Measurements from ENCODE around the gene AKIP1.
"Not testable (repeated sequence)": the region's sequence is repeated elsewhere in the genome, so short reads cannot be mapped to it uniquely, and the experiment has no call there.

Gene AKIP1

DNA sequence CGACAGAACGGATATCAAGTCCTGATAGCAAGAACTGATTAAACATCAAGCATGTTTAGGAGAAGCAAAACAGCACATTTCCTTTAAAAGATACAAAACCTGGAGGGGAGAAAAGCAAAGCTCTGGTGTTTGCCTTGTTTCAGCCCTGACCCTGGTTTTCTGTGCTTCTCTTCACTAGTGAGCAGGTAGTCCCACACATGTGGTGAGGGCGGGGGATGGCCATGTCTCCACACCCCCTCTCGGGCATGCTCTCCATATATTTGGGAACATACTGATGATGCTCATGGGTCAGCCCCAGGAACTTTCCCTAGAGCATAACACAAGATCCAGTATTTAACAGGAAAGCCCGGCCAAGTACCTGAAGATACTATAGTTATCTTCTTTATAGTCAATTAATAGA is 11.7 kb downstream of the AKIP1 start:
- FAIRE-seq: no peak

DNA sequence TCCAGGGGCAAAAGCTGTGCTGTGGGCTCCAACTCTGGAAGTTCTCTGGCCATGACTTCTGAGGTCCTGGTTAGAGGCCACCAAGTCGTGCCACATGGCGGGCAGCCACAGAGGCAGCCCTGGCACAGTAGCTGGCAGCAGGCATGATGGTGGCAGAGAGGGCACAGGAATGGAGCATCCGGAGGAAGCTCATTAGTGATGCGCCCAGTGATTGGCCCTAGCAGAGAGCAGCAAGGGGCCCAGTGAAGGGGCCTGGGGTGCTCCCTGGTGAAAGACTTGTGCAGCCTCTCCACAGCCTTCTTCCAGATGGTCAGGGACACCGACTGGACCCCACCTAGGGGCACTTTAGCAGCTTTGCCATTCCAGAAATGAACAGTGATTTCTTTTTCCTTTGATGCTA is 14.7 kb downstream of the AKIP1 start:
- FAIRE-seq: no peak

DNA sequence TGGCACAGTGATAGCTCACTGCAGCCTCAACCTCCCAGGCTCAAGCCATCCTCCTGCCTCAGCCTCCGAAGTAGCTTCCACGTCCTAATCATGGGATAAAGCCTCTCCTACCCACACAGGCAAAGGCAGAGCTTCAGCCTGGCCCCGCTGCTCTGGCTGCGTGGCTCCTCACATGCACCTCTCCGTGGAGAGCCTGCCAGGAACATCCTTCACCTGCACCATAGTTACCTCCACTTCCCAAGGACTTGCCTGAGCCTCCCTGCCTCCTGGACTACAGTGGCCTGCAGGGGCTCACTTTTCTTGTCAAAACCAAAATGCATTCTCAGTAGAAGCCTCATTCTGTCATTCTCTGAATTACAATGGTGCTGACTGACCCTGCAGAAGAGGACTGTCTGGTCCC is 15.2 kb downstream of the AKIP1 start:
- FAIRE-seq: no peak

DNA sequence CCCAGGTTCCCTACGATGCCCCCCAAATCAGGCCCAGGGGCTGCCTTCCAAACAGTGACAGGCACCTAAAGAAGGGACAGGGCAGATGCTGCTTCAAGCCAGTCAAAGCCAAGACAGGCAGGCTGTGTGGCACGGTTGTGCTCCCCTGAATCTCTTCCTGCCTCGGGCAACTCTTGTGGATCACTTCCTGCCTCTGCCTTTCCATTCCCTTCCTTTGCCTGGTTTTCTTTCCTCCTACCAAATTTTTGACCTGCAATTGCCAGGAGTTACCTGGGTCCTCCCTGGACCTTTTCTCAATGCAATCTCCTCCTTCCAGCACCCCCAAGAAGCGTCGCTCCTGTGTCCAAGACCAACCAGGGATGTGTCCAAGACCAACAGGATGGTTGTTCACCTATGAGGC is 16.2 kb downstream of the AKIP1 start:
- no peak for FAIRE-seq

DNA sequence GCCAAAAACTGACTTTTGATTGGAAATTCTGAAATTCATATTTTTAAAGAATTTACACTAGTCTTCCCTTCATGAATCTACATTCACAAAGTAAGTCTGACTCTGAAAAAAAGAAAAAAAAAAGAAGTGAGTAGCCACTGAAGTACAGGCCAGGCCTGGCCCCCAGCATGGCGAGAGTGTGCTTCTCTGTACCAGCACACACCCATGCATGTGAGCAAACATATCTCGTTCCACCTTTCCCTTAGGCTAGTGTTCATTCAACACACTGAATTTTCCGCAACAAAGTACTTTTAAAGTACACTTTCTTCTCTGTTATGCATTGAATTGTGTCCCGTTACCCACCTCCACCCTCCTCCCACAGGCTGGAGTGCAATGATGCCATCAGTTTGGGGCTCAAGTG is 17.2 kb downstream of the AKIP1 start:
- FAIRE-seq: no peak

DNA sequence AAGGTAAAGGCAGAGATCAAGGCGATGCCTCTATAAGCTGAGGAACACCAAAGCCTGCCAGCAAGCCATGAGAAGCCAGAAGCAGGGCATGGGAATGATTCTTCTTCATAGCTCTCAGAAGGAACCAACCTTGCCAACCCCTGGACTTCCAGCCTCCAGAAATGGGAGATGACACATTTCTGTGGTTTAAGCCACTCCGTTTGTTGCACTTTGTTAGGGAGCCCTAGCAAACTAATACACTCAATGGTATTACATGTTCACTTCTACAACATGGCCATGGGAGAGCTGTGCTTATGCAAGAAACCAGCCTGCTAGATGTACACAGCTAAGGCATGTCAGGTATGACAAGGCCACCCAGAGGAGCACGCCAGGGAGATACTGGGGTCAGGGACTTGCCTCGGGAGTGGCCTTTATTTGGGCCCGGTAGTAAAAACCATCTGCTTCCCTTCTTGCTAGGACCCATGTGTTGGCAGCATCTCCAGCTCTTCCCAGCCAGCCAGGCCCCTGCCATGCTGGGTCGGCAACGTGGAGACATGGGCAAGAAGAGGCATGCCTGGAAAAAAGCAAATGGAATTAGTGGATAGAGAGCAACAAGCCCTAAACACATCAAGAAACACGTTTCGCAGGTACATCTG is 18.1 kb downstream of the AKIP1 start:
- no peak for FAIRE-seq

DNA sequence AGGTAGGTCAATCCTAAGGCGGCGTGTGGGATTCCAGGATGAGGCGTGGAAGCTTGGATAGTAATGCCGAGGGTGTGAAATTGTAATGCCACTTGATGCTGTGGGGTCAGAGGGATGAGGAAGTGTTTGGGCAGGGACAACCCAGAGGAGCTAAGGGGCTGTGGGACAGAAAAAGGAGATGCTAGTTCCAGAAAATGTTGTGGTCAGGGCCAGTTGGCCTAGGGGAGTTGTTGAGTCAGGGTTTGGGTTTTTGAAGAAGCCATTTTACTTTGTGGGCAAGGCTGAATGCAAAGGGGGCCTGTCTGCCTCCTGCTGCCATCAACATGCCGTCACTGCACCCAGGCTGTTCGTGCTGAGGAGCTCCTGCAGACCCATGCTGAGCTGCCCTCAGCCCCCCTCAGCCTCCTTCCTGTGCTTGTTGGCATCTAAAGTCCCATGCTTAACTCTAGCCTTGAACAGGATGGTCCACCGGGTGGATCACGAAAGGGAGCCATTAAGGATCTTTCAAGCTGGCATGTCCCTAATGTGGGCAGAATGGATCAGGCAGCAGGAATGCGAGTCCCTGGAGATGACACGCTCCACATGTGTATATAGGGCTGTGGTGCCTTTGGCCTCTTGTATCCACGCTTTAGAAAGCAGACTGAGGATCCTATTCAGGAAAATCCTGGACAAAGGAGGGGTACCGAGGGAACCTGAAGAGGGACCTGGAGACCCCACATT is 19.6 kb downstream of the AKIP1 start:
- FAIRE-seq: no peak

DNA sequence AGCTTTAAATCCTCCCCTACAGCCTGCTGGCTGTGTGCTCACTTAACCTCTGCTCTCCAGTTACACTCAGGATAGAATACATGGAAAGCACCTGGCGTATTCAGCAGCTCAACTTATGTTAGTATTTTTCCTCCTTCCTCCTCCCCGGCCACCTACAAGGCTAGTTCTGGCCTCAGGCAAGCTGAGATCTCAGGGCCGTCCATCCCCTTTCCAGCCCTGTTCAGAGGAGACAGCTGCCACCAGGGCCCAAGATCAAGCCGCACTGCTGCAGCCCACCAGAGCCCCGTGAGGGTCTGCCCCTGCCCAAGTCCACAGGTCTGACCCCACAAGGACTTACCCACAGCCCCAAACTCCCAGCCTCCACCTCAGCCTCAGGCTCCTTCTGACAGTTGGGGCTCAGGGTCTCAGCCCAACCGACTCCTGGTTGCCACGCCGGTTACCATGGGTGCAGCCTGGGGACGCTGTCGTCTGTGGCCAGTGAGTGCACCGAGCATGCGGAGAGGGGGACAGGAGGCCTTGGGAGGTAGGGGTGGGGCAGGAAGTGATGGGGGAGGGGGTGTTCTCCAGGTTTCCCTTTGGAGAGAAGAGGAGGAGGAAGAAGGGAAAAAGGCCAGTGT is 21.7 kb downstream of the AKIP1 start, which contains the start of gene C11orf16:
TSS of gene C11orf16 (minus strand) at position 384 of the 617 bp plus-strand sequence. CDS start 639 bp downstream, outside the sequence.
- no peak for FAIRE-seq

DNA sequence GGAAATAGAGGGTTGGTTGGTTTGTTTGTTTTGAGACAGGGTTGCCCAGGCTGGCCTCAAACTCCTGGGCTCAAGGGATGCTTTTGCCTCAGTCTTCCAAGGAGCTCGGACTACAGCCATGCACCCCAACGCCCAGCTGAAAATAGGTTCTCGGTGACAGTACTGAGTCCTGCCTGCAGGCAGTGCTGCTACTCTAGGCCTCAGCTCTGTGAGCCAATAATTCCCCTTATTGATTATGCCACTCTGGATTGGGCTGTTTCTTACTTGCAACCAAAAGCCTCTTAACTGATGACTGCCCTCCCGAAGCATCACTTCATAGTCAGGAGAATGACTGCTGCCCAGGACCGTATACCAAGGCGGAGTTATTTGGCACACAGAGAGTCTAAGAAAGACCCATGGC is 22.9 kb downstream of the AKIP1 start:
- FAIRE-seq: no peak

DNA sequence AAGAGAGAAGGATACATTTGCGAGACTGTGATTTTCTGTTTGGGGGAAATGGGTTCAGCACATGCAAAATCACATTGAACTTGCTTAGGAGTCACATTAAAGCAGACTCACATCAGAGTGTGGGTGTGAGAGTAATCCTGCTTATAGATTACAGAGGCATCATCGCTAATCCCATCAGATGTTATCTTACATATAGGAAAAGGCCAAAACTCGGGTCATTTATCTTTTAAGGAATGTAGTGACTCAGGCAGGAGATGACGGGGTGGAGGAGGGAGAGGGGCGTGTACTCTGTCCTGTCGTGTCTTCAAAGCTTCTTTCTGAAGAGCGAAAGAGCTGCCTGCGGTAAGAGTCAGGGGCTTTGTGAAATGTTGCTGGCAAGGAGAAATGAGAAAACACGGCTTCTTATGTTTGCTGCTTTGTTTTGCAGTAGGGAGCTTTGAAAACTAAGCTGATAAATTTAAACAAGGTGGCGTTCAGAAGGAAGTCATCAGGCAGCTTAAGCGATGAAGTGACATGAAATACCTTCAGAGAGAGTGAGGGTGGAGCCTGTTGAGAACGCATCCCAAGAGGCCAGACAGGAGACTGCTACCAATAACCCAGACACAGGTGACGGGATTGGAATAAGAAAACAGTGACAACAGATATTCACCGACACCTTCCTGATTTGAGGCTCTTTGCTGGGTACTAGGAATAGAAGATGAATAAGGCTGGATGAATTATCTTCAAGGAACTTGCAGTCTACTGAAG is 23.9 kb downstream of the AKIP1 start:
- no peak for FAIRE-seq

DNA sequence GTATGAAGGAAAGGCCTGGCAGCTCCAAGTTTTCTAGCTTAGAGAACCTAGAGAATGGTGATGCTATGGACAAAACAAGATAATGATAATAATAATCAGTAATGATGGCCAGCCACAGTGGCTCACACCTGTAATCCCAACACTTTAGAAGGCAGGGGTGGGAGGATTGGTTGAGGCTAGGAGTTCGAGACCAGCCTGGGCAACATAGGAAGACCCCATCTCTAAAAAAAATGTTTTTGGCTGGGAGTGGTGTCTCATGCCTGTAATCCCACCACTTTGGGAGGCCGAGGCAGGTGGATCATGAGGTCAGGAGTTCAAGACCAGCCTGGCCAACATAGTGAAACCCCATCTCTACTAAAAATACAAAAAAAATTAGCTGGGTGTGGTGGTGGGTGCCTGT is 24.8 kb downstream of the AKIP1 start:
- FAIRE-seq: not testable (repeated sequence)

DNA sequence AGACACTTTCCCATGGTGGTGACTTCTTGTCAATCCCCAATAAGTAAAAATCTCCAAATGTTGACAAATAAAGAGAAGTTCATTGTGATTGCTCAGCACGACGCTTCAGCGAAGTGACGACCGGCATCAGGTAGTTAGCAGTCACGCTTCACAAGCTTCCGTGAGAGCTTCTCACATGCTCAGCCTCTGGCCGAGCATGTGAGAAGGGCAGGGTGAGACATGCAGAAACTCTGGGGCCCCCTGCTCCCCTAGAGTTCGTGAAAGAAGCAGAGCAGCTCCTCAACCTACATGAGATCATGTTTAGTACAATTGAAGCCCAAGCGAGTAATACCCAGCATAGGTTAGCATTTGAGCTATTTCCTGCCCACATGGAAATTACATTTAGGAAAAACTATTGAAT is 26.2 kb downstream of the AKIP1 start:
- no peak for FAIRE-seq

DNA sequence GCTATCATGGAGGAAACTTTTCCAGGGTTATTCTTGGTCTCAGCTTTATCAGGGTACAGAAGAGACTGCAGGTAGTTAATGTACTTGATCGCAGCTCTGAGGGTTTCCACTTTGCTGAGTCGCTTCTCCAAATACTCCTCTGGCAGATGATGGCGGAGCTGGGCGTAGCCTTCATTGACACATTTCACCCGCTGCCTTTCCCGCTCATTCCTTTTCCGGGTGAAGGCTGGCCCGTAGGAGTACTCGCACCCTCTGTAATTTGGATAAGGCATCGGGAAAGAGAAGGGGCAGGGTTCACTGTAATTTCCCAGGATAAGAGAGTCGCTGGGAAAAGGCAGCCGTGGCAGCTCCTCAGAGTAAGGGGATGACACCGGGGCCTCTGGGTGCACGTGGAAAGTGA is 26.7 kb downstream of the AKIP1 start:
- no peak for FAIRE-seq

DNA sequence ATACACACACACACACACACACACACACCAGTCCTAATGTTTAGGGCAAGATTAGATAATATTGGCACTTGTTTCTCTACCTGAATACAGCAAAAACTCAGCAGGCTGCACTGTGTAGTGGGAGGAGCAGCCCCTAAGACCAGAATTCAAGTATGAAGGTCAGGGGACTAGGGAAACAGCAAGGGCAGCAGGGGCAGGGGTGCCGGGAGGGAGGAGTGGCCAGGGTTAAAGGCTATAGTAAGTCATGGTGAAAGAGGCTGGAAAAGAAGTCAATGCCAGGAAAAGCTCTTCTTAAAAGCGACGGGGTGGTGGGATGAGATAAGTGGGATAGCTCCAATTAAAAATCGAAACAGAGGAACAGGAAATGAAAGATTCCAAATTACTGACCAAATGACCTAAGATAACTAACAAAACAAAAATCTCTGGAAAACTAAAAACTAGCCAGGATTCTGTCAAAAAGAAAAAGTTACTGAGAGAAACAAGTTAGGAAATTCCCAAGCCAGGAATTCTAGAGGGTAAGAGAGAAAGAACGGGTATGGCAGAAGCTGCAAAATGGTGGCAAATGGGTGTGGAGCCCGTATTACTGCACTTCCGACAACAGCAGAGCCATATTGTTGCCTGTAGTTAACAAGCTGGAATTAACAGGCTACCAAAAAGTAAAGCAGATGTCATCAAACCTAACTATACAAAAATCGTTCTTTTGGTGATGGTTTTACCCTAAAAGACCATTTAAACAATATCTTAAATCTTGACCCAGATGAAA is 30.5 kb downstream of the AKIP1 start:
- FAIRE-seq: no peak

DNA sequence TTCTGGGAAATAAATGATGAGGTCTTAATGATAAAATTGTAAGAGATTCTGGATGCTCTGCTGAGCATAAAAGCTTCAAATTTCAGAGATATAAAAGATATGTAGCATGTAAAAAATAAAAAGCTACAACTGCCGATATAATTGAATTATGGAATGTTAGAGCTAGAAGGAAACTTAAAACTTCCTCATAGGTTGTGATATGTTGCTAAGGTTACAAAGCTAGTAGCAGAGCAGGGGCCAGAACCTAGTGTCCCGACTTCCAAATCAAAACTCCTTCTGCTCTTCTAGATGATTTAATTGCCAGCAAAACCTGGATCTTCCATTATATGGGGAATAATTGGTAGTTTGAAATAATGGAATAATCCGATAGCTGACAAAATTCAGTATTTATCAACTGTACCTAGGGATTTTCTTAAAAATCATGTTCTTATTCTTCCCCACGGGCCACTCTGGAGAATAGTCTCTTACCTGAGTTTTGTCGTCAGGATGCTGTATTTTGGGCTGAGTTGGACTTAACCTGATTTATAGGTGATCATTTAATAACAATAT is 31.6 kb downstream of the AKIP1 start, which contains the start of gene ASCL3:
TSS of gene ASCL3 (minus strand) at position 499 of the 549 bp plus-strand sequence. CDS start 4,855 bp downstream, outside the sequence.
- no peak for FAIRE-seq

DNA sequence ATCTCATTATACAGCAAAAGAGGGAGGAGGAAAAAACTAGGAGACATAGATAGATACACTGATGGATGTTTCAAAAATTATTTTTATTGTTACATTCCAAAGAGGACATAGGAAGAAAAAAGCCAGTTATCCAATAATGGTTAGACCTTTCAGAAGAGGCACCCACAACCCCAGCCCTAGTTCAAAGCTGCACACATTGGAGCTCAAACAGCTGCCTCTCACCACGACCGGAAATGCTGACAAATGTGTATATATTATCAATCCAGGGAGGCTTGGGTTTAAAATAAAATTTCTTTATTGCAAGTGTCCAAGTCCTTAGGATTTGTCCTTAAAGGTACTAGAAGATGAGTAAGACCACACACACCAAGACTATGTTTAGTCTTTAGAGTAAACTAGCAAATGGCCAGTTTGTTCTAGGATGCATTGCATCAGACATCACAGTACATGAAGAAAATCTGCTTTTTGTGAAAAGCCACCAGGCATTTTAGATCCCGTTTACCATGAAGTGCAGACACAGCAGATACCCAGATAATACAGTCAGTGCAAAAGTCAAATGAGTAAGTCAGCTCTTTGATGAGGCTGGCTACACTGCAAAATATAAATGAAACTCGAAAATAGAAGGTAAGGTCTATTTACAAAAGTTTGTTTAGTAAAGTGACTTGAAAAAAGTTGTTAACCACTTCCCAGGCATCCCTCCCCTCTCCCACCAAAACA is 36.4 kb downstream of the AKIP1 start:
- FAIRE-seq: no peak

DNA sequence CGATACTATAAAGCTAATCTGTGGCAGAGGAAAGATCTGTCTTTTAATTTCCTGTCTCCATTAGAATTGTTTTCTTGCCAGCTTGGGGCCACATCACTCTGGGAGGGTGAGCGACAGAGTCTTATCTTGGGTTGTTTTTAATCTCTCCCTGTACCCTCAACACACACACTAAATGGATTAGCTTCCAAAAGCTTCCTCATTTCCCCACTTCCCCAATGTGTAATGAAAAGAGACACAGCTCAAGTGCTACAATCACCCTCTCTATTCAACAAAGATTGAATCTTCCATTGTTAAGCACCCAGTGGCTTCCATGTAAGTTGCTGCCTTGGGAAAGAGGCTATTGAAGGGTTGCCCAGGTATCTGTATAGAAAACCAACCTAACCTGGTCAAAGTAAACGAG is 37.9 kb downstream of the AKIP1 start:
- no peak for FAIRE-seq

DNA sequence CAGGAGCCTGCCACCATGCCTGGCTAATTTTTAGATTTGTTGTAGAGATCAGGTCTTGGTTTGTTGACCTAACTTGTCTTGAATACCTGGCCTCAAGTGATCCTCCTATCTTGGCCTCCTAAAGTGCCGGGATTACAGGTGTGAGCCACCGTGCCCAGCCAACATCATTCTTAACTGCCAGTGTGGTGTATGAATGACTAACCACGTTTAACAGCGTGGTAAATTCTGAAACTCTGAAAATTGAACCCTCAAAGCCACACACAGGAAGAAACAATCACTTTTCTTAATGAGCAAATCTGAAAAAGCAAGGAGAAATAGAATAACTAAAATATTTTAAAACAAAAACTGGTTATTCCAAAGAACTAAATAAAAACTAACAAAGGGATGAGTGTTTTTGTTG is 45.9 kb downstream of the AKIP1 start:
- no peak for FAIRE-seq

DNA sequence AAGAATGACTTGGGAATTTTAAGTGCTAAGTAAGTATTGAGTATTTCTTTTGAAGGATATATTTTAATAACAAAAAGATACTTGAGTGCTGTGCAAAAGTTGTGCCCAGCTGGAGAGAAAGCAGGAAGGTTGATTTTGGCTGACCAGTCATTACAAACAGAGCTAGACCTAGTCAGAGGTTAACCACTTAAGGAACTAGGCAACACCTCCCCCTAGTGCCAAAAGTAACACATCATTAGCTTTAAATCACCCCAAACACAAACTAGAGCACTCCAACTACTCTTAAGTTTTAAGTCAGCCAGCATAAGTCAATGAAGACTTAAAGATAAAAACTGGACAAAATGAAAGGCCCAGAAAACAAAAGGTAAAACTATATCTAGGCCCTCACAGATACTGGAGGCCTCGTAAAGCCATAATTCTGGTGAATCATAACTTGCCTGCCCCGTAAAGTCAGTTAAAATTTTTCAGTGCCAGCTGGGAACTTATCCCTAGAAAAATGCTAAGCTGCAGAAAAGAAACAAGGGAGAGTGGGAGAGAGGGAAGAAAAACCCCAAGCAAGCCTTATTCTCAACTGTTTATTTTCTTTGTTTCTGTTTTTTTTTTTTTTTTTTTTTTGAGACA is 48.7 kb downstream of the AKIP1 start:
- no peak for FAIRE-seq

DNA sequence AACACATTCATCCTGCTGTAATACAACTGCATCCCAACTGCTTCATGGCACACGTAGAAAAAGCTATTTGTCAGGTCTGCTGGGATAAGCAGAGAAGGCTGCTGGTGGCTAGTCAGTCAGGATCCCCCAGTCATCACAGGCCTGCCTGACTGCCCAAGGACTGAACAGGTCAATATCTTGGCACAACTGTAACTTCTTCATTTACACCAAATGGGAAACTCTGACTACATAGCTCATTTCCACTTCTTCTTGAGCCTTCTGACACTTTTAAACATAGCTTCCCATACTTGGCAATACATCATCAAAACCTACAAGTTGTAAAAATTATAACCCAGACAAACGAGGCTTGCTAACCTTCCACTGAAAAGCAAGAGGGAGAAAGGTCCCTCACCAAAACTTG is 50.4 kb downstream of the AKIP1 start:
- FAIRE-seq: no peak

DNA sequence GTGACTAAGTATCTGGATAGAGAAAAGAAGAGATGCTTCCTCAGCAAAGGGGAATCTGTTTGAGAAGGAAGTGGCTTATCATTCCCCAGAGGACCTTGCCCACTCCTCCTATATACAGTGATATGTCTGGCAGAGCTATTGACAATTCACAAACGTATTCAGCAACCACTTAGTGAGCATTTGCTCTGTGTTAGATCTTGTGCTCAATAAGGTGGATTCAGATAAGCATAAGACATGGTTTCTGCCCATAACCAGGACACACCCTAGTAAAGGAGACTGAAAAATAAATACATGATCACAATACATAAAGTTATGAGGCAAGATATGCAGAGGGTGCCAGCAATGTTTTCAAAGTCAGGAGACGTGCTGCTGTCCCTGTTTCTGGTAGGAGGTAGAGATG is 51.9 kb downstream of the AKIP1 start:
- no peak for FAIRE-seq

Data from A204.1 (cell line).